Muscle of leg (tissue), 16 donors: ENCODE results near the gene MYORG. TPM values are rescaled to one million over a fixed set of nuclear protein-coding genes. Genes with fewer than 3 reads are reported as not detected.

Experiments used
- DNase-seq: peaks from one replicate; pipeline ENCODE4 v3.0.0; 2013
- H3K27ac ChIP-seq: one replicate; pipeline ENCODE4 v1.5.1; 2013; ENCODE audit warnings: mild to moderate bottlenecking, low read length, control low read depth
- H3K27me3 ChIP-seq: one replicate; pipeline ENCODE4 v1.6.1; 2013; ENCODE audit warnings: low read length; ENCODE audit not compliant: control insufficient read depth, insufficient read depth
- H3K36me3 ChIP-seq: one replicate; pipeline ENCODE4 v1.6.1; 2013; ENCODE audit warnings: low read length; ENCODE audit not compliant: control insufficient read depth, insufficient read depth
- H3K4me1 ChIP-seq: one replicate; pipeline ENCODE4 v1.6.1; 2013; ENCODE audit warnings: low read length; ENCODE audit not compliant: control insufficient read depth, insufficient read depth
- H3K4me3 ChIP-seq: one replicate; pipeline ENCODE4 v1.5.1; 2013; ENCODE audit warnings: low read length, control low read depth
- H3K9me3 ChIP-seq: replicated peaks from 2 replicates; pipeline ENCODE4 v1.6.1; 2013; ENCODE audit warnings: low read depth, low read length; ENCODE audit not compliant: control insufficient read depth
- WGBS: methylation state at CpG from one replicate; pipeline ENCODE4 v1.1.5; 2013; ENCODE audit warnings: missing lambda C conversion rate; ENCODE audit not compliant: insufficient coverage; 5-methylcytosine and 5-hydroxymethylcytosine counted together
- long read RNA-seq, 11 donors: transcript quantifications; one replicate each; lab custom pipeline, GENCODE V29; 2026
- polyA plus RNA-seq, 8 donors: library from polyadenylated mRNA; unstranded; fragments of 120-200 nt; gene quantifications; one replicate each; pipeline versions ENCODE4 v1.2.1 to v1.2.3, GENCODE V29; 2013; ENCODE audit warnings: inconsistent platforms in 1 of 8, low replicate concordance in 1 of 8; ENCODE audit not compliant: insufficient read length in 8 of 8, insufficient read depth in 1 of 8
- total RNA-seq: library from RNA; stranded (reverse); fragments of 120-200 nt; gene quantifications from one replicate; pipeline ENCODE4 v1.2.4, GENCODE V29; 2013

MYORG gene
- total RNA-seq = 8.1 TPM
- polyA plus RNA-seq = 10 to 100 TPM; 11.0 to 20.3 (median 16.3) TPM
- long read RNA-seq, donor 1, full-length matches to known transcripts = 1 of 1 reads
- long read RNA-seq, donor 1, partial matches to known transcripts = 0 of 1 reads
- long read RNA-seq, donor 1, other reads (novel, unspliced or antisense) = 0 of 1 reads
- long read RNA-seq, donor 2 = 0 reads
- long read RNA-seq, donor 3, full-length matches to known transcripts = 3 of 33 reads
- long read RNA-seq, donor 3, partial matches to known transcripts = 30 of 33 reads
- long read RNA-seq, donor 3, other reads (novel, unspliced or antisense) = 0 of 33 reads
- long read RNA-seq, donor 4, full-length matches to known transcripts = 4 of 4 reads
- long read RNA-seq, donor 4, partial matches to known transcripts = 0 of 4 reads
- long read RNA-seq, donor 4, other reads (novel, unspliced or antisense) = 0 of 4 reads
- long read RNA-seq, donor 5, full-length matches to known transcripts = 6 of 6 reads
- long read RNA-seq, donor 5, partial matches to known transcripts = 0 of 6 reads
- long read RNA-seq, donor 5, other reads (novel, unspliced or antisense) = 0 of 6 reads
- long read RNA-seq, donor 6, full-length matches to known transcripts = 1 of 1 reads
- long read RNA-seq, donor 6, partial matches to known transcripts = 0 of 1 reads
- long read RNA-seq, donor 6, other reads (novel, unspliced or antisense) = 0 of 1 reads
- long read RNA-seq, donor 7, full-length matches to known transcripts = 5 of 5 reads
- long read RNA-seq, donor 7, partial matches to known transcripts = 0 of 5 reads
- long read RNA-seq, donor 7, other reads (novel, unspliced or antisense) = 0 of 5 reads
- long read RNA-seq, donor 8, full-length matches to known transcripts = 2 of 2 reads
- long read RNA-seq, donor 8, partial matches to known transcripts = 0 of 2 reads
- long read RNA-seq, donor 8, other reads (novel, unspliced or antisense) = 0 of 2 reads
- long read RNA-seq, donor 9, full-length matches to known transcripts = 5 of 5 reads
- long read RNA-seq, donor 9, partial matches to known transcripts = 0 of 5 reads
- long read RNA-seq, donor 9, other reads (novel, unspliced or antisense) = 0 of 5 reads
- long read RNA-seq, donor 10, full-length matches to known transcripts = 3 of 3 reads
- long read RNA-seq, donor 10, partial matches to known transcripts = 0 of 3 reads
- long read RNA-seq, donor 10, other reads (novel, unspliced or antisense) = 0 of 3 reads
- long read RNA-seq, donor 11, full-length matches to known transcripts = 3 of 3 reads
- long read RNA-seq, donor 11, partial matches to known transcripts = 0 of 3 reads
- long read RNA-seq, donor 11, other reads (novel, unspliced or antisense) = 0 of 3 reads

GRCh38 chr9:34376596-34377403, at the start of gene MYORG:
Gene MYORG (minus strand): TSS chr9:34376898. CDS start chr9:34372943, 3,955 bp downstream.
- peaks cover 47% of the 10 kb centered on the region for H3K4me1 ChIP-seq
- peaks cover 53% of the 10 kb centered on the region for H3K27me3 ChIP-seq
- H3K27ac ChIP-seq = peak within 1 kb of the TSS; percentile 84
- H3K36me3 ChIP-seq = peaks cover 8% of the 10 kb centered on the region
- H3K9me3 ChIP-seq = peaks cover 2% of the 10 kb centered on the region
- WGBS = under 1% methylated on average over 39 of the region's 54 CpGs
- DNase-seq = peak; percentile 92
- H3K4me3 ChIP-seq = peak within 1 kb of the TSS; percentile 79

GRCh38 chr9:34419716-34420504, 43.2 kb upstream of the MYORG start:
- Histone ChIP-seq H3K9me3 (no peaks in the 10 kb centered on the region), H3K4me1 (no peaks in the 10 kb centered on the region), H3K27me3 (no peaks in the 10 kb centered on the region), H3K27ac (no peak overlapping the region), H3K4me3 (no peak overlapping the region), H3K36me3 (no peaks in the 10 kb centered on the region)
- 86% methylated on average over 3 of the region's 4 CpGs for WGBS
- no peak for DNase-seq

GRCh38 chr9:34417734-34418133, 41.0 kb upstream of the MYORG start:
- H3K4me1 ChIP-seq = no peaks in the 10 kb centered on the region
- no CpG with 5 or more reads among the region's 3 CpGs for WGBS
- no peak for DNase-seq
- H3K4me3 ChIP-seq = no peak overlapping the region
- H3K36me3 ChIP-seq = no peaks in the 10 kb centered on the region
- no peaks in the 10 kb centered on the region for H3K27me3 ChIP-seq
- no peaks in the 10 kb centered on the region for H3K9me3 ChIP-seq
- no peak overlapping the region for H3K27ac ChIP-seq

GRCh38 chr9:34413231-34413852, 36.6 kb upstream of the MYORG start:
- Histone ChIP-seq H3K27ac (no peak overlapping the region), H3K4me3 (no peak overlapping the region), H3K36me3 (no peaks in the 10 kb centered on the region), H3K27me3 (no peaks in the 10 kb centered on the region), H3K4me1 (no peaks in the 10 kb centered on the region), H3K9me3 (no peaks in the 10 kb centered on the region)
- DNase-seq = peak; percentile 81
- 0% methylated on average over 4 of the region's 6 CpGs for WGBS

GRCh38 chr9:34412336-34412735, 35.6 kb upstream of the MYORG start:
- no peak for DNase-seq
- no peaks in the 10 kb centered on the region for H3K9me3 ChIP-seq
- H3K4me1 ChIP-seq = no peaks in the 10 kb centered on the region
- no peak overlapping the region for H3K4me3 ChIP-seq
- no peaks in the 10 kb centered on the region for H3K36me3 ChIP-seq
- no peak overlapping the region for H3K27ac ChIP-seq
- H3K27me3 ChIP-seq = no peaks in the 10 kb centered on the region
- WGBS = 44% methylated on average over 1 of the region's 1 CpG

GRCh38 chr9:34409154-34409553, 32.5 kb upstream of the MYORG start:
- no peaks in the 10 kb centered on the region for H3K4me1 ChIP-seq
- H3K36me3 ChIP-seq = peaks cover 8% of the 10 kb centered on the region
- no peak for DNase-seq
- H3K9me3 ChIP-seq = no peaks in the 10 kb centered on the region
- no peak overlapping the region for H3K27ac ChIP-seq
- no peaks in the 10 kb centered on the region for H3K27me3 ChIP-seq
- no CpG with 5 or more reads among the region's 2 CpGs for WGBS
- H3K4me3 ChIP-seq = no peak overlapping the region

- Histone ChIP-seq H3K27ac (no peak overlapping the region), H3K9me3 (no peaks in the 10 kb centered on the region), H3K36me3 (peaks cover 12% of the 10 kb centered on the region), H3K4me3 (no peak overlapping the region), H3K4me1 (no peaks in the 10 kb centered on the region), H3K27me3 (no peaks in the 10 kb centered on the region)
- DNase-seq = no peak
- 100% methylated on average over 1 of the region's 1 CpG for WGBS
Measured at GRCh38 chr9:34408173-34408572, 31.5 kb upstream of the MYORG start.

GRCh38 chr9:34406219-34406618, 29.5 kb upstream of the MYORG start:
- Histone ChIP-seq H3K4me3 (no peak overlapping the region), H3K4me1 (no peaks in the 10 kb centered on the region), H3K9me3 (no peaks in the 10 kb centered on the region), H3K36me3 (peaks cover 29% of the 10 kb centered on the region), H3K27me3 (no peaks in the 10 kb centered on the region), H3K27ac (no peak overlapping the region)
- DNase-seq = no peak
- WGBS = no CpG with 5 or more reads among the region's 1 CpG
